H1 (cell line): ENCODE measurements around the gene B3GALT5. TPM values are rescaled to one million over a fixed set of nuclear protein-coding genes. Genes with fewer than 3 reads are reported as not detected.

Experiments used
- CHD7 ChIP-seq: fragments of 300-600 bp; sonication (generic); IDR thresholded peaks from 2 replicates; pipeline ENCODE4 v1.7.1; 2012; ENCODE audit warnings: low read length, moderate library complexity, mild to moderate bottlenecking, inconsistent platforms; ENCODE audit not compliant: insufficient replicate concordance
- CREB1 ChIP-seq: IDR thresholded peaks from 2 replicates; pipeline ENCODE4 v1.6.1; 2012; ENCODE audit warnings: inconsistent platforms
- EZH2 ChIP-seq: fragments of 200-600 bp; sonication (generic); IDR thresholded peaks from 2 replicates; pipeline ENCODE4 v1.7.1; 2012; ENCODE audit warnings: low read depth, mild to moderate bottlenecking, moderate library complexity, low read length, inconsistent platforms; ENCODE audit not compliant: severe bottlenecking
- PHF8 ChIP-seq: fragments of 200-600 bp; sonication (generic); conservative IDR thresholded peaks from 2 replicates; pipeline ENCODE4 v1.7.1; 2012; ENCODE audit warnings: low read depth, mild to moderate bottlenecking, inconsistent platforms, low read length, moderate library complexity
- POLR2AphosphoS5 ChIP-seq: IDR thresholded peaks from 2 replicates; pipeline ENCODE4 v1.6.1; 2011; ENCODE audit warnings: low read depth, low read length
- SP1 ChIP-seq: IDR thresholded peaks from 2 replicates; pipeline ENCODE4 v1.6.1; 2011; ENCODE audit warnings: low read depth, low read length
- TCF12 ChIP-seq: IDR thresholded peaks from 2 replicates; pipeline ENCODE4 v1.6.1; 2011; ENCODE audit warnings: low read depth, mild to moderate bottlenecking, low read length
- ZNF274 ChIP-seq: IDR thresholded peaks from 2 replicates; pipeline ENCODE4 v1.7.0; 2012; ENCODE audit warnings: low read length, borderline replicate concordance; ENCODE audit errors: extremely low read depth
- polyA plus RNA-seq, 7 experiments: library from polyadenylated mRNA; depleted of rRNA in 3 of 7; stranded (reverse) in 5 of 7; unstranded in 2 of 7; fragments of >200 nt in 5 of 7; fragments of 200-250 nt in 2 of 7; gene quantifications; 1 replicate in 5 of 7; 2 replicates in 1 of 7; 4 replicates in 1 of 7; pipeline versions ENCODE4 v1.2.1 to v1.2.3, GENCODE V29; 2011 to 2013; ENCODE audit warnings: missing spikeins in 2 of 7, mixed read lengths in 2 of 7
- total RNA-seq: library from RNA; stranded (reverse); fragmentation: NEBNext Ultra II Directional; extraction: Animal tissue kit (Norgen Biotek cat#: 25700); gene quantifications from 2 replicates; pipeline ENCODE4 v1.2.1, GENCODE V29; 2021

Gene B3GALT5
- total and polyA plus RNA-seq, 2 of the 8 experiments (the other 6 are each of a cell fraction or from before 2014, with no cell fraction given), result 11.9 to 25.1 TPM

- no peak for TF ChIP-seq CHD7
- no peak for TF ChIP-seq PHF8
- no peak for TF ChIP-seq EZH2
- TF ChIP-seq TCF12, result no peak
- no peak for TF ChIP-seq POLR2AphosphoS5
- TF ChIP-seq SP1, result no peak
- TF ChIP-seq CREB1, result no peak
- TF ChIP-seq ZNF274, result no peak
These were observed 17.3 kb upstream of the B3GALT5 start (continued) for GRCh38 chr21:39595465-39595864.
